ENCODE data around the gene DHX34.

The DHX34 gene

GRCh38 chr19:47316513-47316912 is 32.6 kb upstream of the DHX34 start:
- H2AFZ ChIP-seq = no peak overlapping the region
- H3K9me3 ChIP-seq (ENCODE audit: control insufficient read depth, low read length) = no peaks in the 10 kb centered on the region
- no peak overlapping the region for H3K4me3 ChIP-seq (ENCODE audit: low read depth, low read length)
- no peak for TF ChIP-seq CTCF (IDR thresholded peaks at IDR 0.05)
- H3K79me2 ChIP-seq = no peaks in the 10 kb centered on the region
- no peaks in the 10 kb centered on the region for H3K36me3 ChIP-seq (ENCODE audit: control insufficient read depth, insufficient read depth, low read length)
- no peak overlapping the region for H3K27ac ChIP-seq
- H3K4me2 ChIP-seq (ENCODE audit: low read length) = no peak overlapping the region
- no peaks in the 10 kb centered on the region for H3K27me3 ChIP-seq (ENCODE audit: control insufficient read depth, insufficient read depth, low read length)
- H3K4me1 ChIP-seq = no peaks in the 10 kb centered on the region
- H3K9ac ChIP-seq = no peak overlapping the region

GRCh38 chr19:47319923-47320871 is 28.9 kb upstream of the DHX34 start:
- Histone ChIP-seq H3K27me3 (ENCODE audit: control insufficient read depth, insufficient read depth, low read length) (no peaks in the 10 kb centered on the region), H3K27ac (no peak overlapping the region)

GRCh38 chr19:47321630-47322029 is 27.5 kb upstream of the DHX34 start:
- Histone ChIP-seq H3K4me3 (ENCODE audit: low read depth, low read length) (no peak overlapping the region), H3K36me3 (ENCODE audit: control insufficient read depth, insufficient read depth, low read length) (no peaks in the 10 kb centered on the region)

More at GRCh38 chr19:47319923-47320871, 28.9 kb upstream of the DHX34 start:
- no peaks in the 10 kb centered on the region for H3K79me2 ChIP-seq
- no peak overlapping the region for H3K4me3 ChIP-seq (ENCODE audit: low read depth, low read length)
- no peak overlapping the region for H3K4me2 ChIP-seq (ENCODE audit: low read length)
- H3K36me3 ChIP-seq (ENCODE audit: control insufficient read depth, insufficient read depth, low read length) = no peaks in the 10 kb centered on the region
- no peak overlapping the region for H3K9ac ChIP-seq
- no peak for TF ChIP-seq CTCF (IDR thresholded peaks at IDR 0.05)
- no peak overlapping the region for H2AFZ ChIP-seq
- H3K9me3 ChIP-seq (ENCODE audit: control insufficient read depth, low read length) = no peaks in the 10 kb centered on the region
- H3K4me1 ChIP-seq = no peaks in the 10 kb centered on the region

GRCh38 chr19:47322058-47322457 is 27.1 kb upstream of the DHX34 start:
- TF ChIP-seq CTCF (IDR thresholded peaks at IDR 0.05) = no peak
- no peaks in the 10 kb centered on the region for H3K36me3 ChIP-seq (ENCODE audit: control insufficient read depth, insufficient read depth, low read length)
- no peaks in the 10 kb centered on the region for H3K79me2 ChIP-seq
- no peaks in the 10 kb centered on the region for H3K27me3 ChIP-seq (ENCODE audit: control insufficient read depth, insufficient read depth, low read length)
- no peak overlapping the region for H3K9ac ChIP-seq
- no peak overlapping the region for H3K4me3 ChIP-seq (ENCODE audit: low read depth, low read length)
- H3K9me3 ChIP-seq (ENCODE audit: control insufficient read depth, low read length) = no peaks in the 10 kb centered on the region
- no peak overlapping the region for H2AFZ ChIP-seq
- no peak overlapping the region for H3K27ac ChIP-seq
- H3K4me1 ChIP-seq = no peaks in the 10 kb centered on the region
- no peak overlapping the region for H3K4me2 ChIP-seq (ENCODE audit: low read length)

More at GRCh38 chr19:47321630-47322029, 27.5 kb upstream of the DHX34 start:
- no peak overlapping the region for H3K27ac ChIP-seq
- H3K9me3 ChIP-seq (ENCODE audit: control insufficient read depth, low read length) = no peaks in the 10 kb centered on the region
- no peaks in the 10 kb centered on the region for H3K4me1 ChIP-seq
- H3K79me2 ChIP-seq = no peaks in the 10 kb centered on the region
- H3K27me3 ChIP-seq (ENCODE audit: control insufficient read depth, insufficient read depth, low read length) = no peaks in the 10 kb centered on the region
- no peak overlapping the region for H3K4me2 ChIP-seq (ENCODE audit: low read length)
- H2AFZ ChIP-seq = no peak overlapping the region
- no peak for TF ChIP-seq CTCF (IDR thresholded peaks at IDR 0.05)
- no peak overlapping the region for H3K9ac ChIP-seq
